Glomerular visceral epithelial cell (primary cell): ENCODE results near the gene PHKA2.

Source experiments
- DNase-seq: peaks from one replicate; pipeline ENCODE4 v3.0.0-alpha.2; 2016; ENCODE audit errors: extremely low spot score

Gene PHKA2

DNA sequence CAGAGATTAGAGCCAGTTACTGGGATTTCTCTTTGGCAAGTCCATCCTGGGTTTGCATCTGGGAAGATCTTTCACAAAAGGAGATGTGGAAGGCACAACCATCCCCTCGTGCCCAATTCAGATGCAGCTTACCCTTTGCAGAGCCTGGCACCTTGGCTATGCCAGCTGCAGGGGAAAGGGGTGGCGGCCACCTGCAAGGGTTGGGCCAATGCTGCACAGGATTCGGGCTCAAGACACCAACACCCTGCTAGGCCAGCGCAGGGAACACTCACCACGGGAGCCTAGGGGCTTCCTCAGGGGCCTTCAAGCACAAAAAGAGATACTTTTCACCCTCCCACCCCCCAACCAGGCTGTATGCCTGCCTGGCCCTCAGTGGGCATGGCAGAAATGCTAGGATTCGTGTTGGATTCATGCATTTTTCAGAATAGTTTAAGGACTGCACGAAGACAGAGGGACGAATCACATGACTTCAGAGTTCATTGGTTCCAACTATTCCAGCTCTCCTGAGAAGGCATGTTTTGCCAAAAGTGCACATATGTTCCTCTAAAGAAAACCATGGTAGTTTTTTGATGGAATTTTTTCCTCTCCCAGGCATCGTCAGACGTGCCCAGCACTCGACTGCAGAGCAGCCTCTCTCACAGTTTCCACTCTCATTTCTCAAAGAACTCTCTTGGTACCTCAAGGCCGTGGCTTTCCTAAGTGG, 94.4 kb downstream of the PHKA2 start:
- no peak for DNase-seq

- DNase-seq, result no peak
Observed at GRCh38 chrX:18888281-18888680, 95.6 kb downstream of the PHKA2 start.

- DNase-seq, result no peak
Observed at GRCh38 chrX:18887825-18888212, 96.1 kb downstream of the PHKA2 start.

DNA sequence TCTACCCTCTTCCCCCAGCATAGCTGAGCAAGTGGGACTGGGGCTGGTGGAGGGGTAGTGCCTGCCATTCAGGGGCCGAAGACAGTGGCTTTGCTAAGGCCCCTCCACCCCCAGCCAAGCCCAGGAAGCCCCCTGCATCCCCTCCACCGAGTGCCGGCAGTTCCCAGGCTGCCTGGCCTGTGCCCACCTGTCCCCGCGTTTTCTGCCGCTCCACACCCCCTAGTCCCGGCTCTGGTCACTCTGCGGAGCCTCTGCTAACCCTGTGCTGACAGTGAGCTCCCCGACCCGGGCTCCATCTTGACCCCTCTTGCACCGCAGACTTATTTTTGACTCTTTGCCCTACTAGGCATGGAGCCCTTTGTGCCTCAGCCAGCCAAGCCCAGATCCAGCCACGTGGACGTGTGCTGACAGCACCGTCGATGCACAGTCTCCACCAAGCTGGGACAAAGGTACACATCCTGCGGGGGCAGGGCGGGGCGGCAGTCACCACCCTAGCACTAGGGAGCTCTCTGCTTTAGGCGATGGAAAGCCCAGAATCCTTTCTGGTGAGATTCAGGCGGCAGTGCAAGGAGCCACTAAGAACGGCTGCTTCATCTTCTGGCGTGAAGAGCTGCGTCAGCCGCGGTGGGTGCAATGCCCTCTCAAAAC, 96.6 kb downstream of the PHKA2 start:
- DNase-seq, result no peak

- peak; percentile 36 for DNase-seq
Observed at GRCh38 chrX:18886344-18887161, 97.4 kb downstream of the PHKA2 start.

GRCh38 chrX:18886005-18886343, 97.9 kb downstream of the PHKA2 start:
- DNase-seq, result no peak

GRCh38 chrX:18885328-18886004, 98.4 kb downstream of the PHKA2 start:
- no peak for DNase-seq

- DNase-seq, result no peak
Observed at GRCh38 chrX:18884916-18885315, 99.0 kb downstream of the PHKA2 start.

- DNase-seq, result no peak
Observed at GRCh38 chrX:18883961-18884765, 99.8 kb downstream of the PHKA2 start.

GRCh38 chrX:18883234-18883960, 100.5 kb downstream of the PHKA2 start:
- no peak for DNase-seq

- DNase-seq, result no peak
Observed at GRCh38 chrX:18879144-18879543, 104.8 kb downstream of the PHKA2 start.

GRCh38 chrX:18877469-18877868, 106.4 kb downstream of the PHKA2 start:
- no peak for DNase-seq

DNA sequence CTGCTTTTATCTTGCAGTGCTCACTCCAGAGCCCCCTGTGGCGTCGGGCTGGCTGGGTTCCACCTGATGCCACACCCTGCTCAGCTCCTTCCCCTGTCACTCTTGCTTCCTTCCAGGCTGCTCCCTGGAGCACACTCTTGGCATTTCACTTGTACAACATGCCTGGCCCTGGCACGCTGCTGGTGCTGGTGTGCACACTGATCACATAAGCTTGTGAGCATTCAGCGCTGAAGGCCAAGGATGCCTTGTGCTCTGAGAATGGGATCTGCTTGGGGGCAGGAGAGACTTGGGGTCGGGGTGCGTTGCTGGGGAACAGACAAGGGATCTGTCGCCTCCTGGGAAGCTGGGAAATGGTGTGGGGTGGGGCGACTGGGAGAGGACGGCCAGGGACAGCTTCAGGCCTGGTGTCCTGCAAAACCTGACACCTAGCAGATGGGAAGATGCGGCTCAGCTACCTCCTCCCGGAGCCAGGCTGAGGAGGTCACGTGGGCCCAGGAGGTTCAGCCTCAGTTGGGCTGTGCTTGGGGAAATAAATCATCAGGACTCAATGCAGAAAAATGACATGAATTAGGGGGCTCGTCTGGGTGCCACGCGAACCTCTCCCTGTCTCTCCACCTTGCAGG, 108.5 kb downstream of the PHKA2 start:
- DNase-seq, result no peak

- no peak for DNase-seq
Observed at GRCh38 chrX:18874560-18875255, 109.2 kb downstream of the PHKA2 start.

GRCh38 chrX:18873836-18874235, 110.1 kb downstream of the PHKA2 start:
- no peak for DNase-seq

DNA sequence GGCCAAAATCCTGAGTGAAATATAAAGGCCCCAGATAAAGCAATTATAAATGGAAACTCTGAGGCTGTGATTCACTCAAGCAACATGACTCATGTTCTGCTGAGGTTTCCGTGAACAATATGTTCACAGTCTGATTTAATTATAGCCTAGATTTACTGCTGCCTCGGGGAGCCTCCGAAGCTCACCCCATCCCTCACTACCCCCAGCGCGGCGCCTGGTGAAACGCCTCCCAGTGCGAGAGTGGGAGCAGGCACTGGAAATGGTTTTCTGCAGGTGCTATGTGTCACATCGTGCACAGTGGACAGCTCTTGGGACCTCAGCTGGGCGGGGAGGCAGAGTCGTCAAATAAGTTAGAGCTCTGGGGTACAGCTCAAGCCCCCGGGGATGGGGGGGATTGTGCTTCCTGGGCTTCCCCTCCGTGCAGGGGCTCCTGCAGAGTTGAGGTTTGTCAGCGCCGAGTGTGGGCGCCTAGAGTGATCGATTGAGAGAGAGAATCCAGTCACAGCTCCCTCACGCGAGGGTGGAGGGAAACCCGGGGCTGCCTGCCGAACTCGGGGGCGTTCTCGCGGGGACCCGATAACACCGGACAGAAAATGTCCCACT, 110.6 kb downstream of the PHKA2 start:
- peak; percentile 49 for DNase-seq

DNA sequence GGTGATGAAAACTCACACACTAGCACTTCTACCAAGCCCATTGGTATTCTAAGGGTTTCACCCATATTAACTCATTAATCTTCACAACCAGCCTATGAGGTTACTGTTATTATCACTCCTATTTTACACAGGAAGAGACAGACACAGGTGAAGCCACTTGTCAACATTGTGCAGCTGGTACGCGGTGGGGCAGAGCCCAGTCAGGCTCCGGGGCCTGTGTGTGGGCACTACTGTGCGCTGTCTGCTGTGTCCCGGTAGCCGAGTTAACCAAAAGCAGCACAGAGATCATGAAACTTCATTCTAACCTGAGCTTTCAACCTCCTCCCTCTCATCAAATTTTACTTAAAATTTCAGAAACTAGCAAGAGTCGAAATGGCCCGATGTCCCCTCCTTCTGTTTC, 111.3 kb downstream of the PHKA2 start:
- DNase-seq, result no peak

GRCh38 chrX:18871970-18872369, 111.9 kb downstream of the PHKA2 start:
- no peak for DNase-seq

- DNase-seq, result no peak
Observed at GRCh38 chrX:18871161-18871890, 112.6 kb downstream of the PHKA2 start.
